HG03432 (cell line): Measurements from ENCODE around the gene RAD51B.
"Not testable (repeated sequence)": the region's sequence is repeated elsewhere in the genome, so short reads cannot be mapped to it uniquely, and the experiment has no call there.

Source experiments
- ATAC-seq: cut with Tn5 transposase; IDR thresholded peaks from one replicate; pipeline ENCODE4 v1.9.1; 2021; ENCODE audit warnings: mild to moderate bottlenecking, moderate library complexity; ENCODE audit not compliant: unreplicated experiment

Gene RAD51B

DNA sequence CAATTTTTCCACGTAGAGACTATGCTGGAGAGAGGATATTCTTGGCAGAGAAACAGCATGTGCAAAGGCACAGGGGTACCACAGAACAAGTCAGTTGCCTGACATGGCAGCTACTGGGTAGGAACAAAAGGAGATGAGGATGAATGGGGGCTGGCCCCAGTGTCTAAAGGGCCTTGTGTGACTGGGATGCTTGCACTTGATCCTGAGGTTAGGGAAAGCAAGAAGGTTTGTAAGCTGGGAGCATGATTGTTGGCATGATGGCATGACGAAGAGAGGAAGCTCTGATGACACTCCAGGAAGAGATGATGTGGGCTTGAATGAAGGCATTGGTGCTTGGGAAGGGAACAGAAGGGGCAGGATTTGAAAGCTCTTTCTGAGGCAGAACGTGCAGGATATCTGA, 834.2 kb downstream of the RAD51B start:
- no peak for ATAC-seq

- no peak for ATAC-seq
Measured at GRCh38 chr14:68654471-68654941, 834.9 kb downstream of the RAD51B start.

DNA sequence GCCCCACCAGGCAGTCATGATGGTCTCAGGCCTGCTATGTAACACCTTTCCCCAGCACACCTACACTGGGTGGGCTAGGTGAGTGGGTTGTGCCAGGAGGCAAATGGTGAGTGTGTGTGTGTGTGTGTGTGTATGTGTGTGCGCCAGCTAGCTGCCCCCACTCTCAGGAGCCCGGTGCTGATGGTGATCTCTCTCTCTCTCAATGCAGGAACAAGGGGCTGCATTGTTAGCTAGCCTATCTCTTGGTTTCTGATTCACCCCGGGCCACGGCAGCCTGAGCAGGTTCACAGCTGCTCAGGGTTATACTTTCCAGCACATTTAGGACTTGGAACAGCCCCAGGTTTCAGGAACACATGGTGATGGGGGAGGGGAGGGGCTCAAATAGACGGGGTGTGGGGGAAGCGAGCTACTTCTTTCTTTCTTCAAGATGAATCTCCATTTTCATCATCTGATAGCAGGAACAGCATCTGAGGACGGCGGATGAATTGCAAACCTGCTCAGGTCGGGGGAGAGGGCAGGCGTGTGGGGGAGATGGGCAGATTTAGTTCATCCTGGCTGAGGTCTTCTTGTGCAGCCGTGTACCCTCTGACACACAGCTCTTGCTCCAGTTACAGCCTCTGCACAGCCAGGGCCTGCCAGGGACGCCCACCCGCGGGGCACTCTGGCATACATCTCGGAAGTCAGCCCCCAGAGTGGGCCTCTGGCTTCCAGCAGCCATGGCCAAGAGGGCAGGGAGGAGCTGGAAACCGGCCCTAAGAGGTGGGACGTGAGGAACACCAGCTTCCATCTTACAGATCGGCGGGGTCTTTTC, 835.6 kb downstream of the RAD51B start:
- no peak for ATAC-seq

DNA sequence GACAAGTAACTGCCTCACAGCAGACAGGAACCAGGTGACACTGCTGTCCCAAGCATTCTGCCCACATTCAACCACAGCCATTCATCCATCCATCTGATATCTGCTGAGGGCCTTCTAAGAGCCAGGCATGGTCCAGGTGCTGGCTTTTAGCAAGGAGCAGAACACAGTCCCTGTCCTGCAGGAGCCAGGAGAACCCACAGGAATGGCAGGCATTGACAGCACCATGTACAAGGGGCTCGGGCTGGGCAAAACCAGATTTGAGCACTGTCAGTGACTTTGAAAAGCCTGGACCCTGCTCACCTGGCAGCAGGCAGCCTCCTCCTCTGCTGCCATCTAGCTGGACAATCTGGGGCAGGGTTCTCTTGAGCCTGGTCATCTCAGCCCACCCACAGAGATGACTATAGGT, 836.3 kb downstream of the RAD51B start:
- ATAC-seq, result no peak

DNA sequence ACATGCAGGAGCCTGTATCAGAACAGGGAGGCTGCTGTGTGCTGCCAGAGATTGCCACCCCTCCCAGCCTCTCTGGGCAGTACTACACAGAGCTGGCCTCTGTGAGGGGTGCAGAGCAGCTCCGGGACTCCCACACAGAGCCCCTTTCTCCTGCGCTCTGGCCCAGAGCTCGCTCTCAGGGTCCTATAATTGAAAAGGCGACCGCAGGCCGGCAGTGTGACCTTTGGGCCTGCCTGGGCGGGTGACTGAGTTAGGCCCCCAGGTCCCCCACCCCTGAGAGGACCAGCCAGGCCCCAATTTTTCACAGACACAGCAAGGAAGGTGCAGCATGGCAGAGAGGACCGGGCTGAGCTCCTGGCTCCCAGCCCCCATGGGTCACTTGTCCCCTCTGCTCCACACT, 836.9 kb downstream of the RAD51B start:
- ATAC-seq, result no peak

DNA sequence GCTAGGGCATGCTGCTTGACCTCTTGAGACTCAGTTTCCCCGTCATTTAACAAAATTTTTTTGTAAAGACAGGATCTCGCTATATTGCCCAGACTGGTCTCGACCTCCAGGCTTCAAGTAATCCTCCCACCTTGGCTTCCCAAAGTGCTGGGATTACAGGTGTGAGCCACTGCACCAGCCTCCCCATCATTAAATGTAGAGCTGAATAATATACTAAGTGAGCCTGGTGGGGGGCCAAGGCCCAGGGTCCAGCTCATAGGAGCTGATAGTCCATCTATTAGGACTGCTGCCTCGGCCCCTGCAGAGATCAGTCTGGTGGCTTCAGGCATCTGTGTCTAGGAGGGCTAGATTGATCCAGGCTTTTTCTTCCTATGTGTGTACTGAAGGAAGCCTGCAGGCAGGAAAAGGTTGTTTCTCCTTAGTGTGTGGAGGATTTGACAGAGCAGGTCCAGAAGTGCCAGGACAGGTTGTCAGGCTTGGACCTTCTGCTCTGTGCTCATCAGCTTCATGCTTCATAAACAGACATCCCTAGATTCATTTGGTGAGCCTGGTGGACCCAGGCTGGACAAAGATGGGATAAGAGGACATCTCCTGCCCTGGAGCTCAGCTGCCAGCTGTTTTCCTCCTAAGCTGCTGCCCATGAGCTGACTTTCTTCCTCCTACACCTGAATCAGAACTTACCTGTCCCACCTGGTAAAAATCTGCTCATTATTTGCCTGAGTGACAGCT, 837.9 kb downstream of the RAD51B start:
- no peak for ATAC-seq

DNA sequence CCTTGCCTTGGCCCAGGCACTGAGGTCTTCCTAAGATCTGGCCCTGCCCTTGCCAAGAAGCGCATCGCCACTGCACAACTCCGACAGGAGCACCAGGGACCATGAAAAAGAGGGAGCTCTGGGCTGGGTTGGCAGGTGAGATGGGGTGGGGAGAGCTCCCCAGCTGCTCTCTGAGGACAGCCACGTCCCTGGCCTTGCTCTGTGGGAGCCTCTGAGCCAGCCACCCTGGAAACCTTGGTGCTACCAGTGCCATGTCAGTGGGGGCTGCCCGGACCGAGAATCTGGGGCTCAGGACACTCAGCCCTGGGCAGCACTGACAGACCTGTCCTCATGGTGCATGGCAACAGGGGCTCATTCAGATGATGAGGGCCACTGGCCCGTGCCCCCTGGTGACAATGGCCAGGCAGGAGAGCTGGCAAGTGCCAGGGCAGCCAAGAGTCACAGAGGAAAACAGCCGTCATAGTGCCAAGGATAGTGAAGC, 838.5 kb downstream of the RAD51B start:
- ATAC-seq, result no peak

GRCh38 chr14:68658943-68659931, 839.7 kb downstream of the RAD51B start:
- ATAC-seq, result no peak

GRCh38 chr14:68660495-68660894, 840.9 kb downstream of the RAD51B start:
- no peak for ATAC-seq

DNA sequence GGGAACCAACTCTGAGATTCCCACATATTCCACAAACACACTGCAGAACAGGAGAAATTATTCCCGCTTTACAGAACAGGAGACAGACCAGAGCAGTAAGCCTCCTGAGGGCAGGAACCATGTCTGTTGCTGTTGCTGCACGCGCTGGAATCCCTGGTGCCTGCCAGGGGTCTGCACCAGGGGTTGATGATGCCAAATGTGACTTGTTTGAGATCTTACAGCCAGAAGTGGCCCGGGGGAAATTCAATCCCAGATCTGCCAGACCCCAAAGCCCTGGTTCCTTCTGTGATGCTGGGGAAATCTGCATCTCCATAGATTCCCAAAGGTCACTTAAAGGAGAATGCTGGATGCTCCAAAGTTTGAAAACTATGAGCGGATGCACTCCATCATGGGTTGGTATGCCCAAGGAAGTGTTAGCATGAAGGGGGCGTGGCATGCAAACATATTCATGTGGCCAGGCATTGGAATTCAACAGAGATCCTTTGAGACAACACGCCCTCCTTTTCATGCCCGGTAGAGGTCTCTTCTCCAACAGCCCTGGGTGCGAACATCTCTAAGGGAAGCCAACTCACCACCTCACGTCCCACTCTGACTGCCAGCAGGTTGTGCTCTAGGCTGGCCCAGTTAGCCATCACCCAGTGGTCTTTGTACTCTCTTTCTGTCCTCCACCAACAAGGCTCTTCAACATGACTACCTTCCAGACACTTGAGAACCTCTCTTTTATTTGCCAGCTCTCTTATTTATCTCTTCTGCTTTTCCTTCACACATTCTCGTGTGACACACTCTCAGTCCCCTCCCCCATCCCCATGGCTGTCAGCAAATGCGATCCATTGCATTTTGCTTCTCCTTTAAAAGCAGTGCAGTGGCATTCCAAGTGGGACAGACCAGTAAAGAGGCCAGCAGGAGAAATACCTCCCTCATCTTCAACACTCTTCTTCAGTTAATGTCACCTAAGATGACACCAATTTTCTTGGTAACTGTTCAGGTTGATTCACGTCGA, 841.9 kb downstream of the RAD51B start:
- ATAC-seq, result no peak

GRCh38 chr14:68662392-68662791, 842.8 kb downstream of the RAD51B start:
- ATAC-seq, result no peak

DNA sequence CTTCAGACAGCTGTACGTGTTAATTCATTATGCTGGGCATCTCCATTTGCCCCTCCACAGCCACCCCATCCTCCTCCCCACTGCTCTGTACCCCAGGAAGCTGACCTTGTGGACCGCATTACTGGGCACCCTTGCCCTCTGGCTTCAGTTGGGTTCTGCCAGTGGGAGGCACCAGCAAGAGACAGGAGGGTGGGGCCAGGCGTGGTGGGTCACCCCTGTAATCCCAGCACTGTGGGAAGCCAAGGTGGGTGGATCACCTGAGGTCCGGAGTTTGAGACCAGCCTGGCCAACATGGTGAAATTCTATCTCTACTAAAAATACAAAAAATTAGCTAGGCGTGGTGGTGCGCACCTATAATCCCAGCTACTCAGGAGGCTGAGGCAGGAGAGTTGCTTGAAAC, 843.2 kb downstream of the RAD51B start:
- not testable (repeated sequence) for ATAC-seq

- ATAC-seq, result peak; percentile 88
Measured at GRCh38 chr14:68663385-68664076, 844.0 kb downstream of the RAD51B start.

DNA sequence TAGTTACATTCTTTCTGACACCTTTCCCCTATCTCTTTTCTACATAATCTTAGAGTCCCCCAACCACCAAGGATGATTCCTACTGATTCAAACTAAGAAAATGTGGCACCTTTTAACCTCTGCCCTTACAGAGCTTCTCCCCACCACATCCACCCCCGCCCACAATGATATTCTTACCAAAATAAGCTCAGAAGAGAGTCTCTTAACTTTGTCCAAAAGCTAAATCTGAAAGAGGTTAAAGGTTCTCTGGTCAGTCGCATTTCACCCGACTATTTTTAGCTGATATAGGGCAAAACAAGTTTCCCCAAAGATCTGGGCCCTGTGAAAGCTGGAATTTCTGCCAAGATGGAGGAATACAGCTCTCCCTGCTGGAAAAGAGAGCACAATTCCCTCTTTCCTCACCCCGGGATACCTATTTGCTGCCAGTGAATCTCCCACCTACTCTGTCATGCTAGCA, 844.7 kb downstream of the RAD51B start:
- no peak for ATAC-seq

DNA sequence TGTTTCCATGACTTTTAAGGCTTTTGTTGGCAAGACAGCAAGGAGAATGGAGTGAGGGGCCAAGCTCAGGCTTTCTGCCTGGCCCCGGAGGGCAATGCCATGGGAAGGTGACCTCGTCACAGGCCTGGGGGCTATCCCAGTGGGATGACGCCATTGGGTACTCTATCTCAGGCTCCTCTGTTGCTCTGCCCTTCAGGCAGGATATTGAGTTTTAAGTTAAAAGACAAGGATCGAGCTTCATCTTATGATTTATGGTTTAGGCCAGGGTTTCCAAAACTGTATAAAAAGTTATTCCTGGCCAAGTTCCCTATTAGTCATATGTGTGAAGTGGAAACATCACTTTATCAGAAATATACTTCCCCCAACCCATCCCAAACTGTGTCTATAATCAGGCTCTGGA, 845.6 kb downstream of the RAD51B start:
- no peak for ATAC-seq

DNA sequence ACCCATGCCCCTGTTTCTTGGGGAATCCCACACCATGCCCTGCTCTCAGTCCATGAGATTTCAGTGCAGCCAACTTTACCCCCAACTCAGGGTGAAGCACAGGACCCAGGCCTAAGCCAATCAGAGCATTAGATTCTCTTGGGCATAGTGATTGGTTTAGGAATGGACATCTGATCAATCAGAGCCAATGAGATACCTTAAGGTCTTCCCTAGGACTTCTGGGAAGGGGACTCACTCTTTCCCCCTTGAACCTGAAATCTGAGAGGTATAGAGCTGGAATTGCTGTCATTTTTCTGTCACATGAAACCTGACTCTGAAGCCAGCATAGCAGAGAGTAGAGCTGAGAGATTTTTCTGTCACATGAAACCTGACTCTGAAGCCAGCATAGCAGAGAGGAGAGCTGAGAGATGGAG, 846.2 kb downstream of the RAD51B start:
- no peak for ATAC-seq

DNA sequence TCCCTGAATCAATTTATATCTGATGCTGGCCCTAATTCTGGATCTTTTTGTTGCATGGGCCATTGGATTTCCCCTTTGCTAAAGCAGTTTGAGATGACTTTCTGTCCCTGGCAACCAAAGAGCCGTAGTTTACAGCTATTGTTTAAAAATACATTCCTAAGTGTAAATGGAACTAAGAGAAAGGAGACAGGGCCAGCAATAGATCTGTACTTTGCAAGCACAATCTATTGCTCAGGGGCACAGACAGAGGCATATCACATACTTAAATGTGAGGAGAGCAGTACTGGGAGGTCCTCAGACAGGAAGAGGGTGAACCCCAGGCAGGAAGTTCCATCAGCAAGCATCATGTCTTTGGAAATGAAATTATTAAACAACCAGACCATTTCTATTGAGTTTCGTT, 846.7 kb downstream of the RAD51B start:
- no peak for ATAC-seq

- ATAC-seq, result no peak
Measured at GRCh38 chr14:68666899-68667298, 847.3 kb downstream of the RAD51B start.

DNA sequence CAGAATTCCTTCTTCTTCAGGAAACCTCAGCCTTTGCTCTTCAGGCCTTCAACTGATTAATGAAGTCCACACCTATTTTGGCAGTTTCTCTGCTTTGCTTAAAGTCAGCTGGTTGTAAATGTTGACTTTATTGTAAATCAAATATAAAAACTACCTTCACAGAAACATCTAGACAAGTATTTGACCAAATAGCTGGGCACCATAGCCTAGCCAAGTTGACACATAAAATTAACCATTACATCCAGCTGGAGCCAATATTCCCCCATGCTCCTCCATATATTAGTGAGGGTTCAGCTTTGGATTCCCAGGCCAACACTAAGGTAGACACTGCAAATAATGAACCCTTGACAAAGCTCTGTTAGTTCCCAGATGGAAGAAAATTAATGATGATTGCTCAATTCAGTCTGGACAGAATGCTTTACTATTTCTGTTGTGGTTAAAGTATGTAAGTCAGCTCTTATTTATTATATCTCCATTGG, 847.8 kb downstream of the RAD51B start:
- no peak for ATAC-seq
